Measurements from ENCODE around the gene SOCS2.
A peak's percentile ranks its signal among the peaks of the same experiment; 100 is the strongest.
"Not testable (repeated sequence)": the region's sequence is repeated elsewhere in the genome, so short reads cannot be mapped to it uniquely, and the experiment has no call there.

Gene SOCS2

DNA sequence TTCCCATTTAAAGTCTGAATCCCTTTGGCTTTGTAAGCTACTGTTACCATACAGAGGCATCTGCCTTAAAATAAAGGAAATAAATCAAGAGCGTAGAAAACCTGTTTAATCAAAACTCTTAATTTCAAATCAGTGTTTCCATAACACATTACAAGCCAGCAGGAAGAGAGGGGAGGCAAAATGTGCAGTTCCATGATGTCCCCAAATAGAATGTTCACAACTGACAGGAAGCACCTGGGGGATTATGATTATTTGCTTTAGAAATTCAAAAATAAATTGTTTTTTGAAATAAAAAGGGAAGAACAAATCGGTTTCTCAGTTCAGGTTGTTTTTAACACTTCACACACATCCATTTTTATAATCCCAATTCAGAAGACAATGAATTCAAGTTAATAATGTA lies 21.4 kb downstream of the SOCS2 start:
- no peak for DNase-seq (ENCODE audit: low spot score)

DNA sequence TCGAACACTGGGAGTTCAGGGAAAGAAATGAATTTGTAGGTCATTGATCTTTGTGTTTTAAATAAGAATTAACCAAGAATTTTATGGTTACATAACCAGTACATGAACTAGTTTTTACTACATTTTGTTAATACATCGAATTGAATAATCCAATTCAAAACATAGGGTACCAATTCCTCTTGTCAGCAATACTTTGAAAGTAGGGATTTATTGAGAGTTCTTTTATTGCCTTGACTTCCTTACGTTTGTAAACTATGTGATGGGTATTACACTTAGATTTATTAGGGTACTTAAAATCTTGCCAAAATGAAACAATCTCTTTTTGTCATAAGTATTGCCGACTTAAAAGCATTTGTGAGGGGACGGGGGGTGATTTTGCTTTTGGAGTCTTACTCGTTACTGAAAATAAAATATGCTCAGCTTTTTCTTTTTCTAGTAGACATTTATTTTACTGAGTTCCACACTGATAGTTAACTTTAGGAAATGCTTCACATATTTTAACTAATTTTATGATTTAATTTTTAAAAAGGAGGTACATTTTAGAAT lies 22.4 kb downstream of the SOCS2 start:
- DNase-seq (ENCODE audit: low spot score), result no peak

DNA sequence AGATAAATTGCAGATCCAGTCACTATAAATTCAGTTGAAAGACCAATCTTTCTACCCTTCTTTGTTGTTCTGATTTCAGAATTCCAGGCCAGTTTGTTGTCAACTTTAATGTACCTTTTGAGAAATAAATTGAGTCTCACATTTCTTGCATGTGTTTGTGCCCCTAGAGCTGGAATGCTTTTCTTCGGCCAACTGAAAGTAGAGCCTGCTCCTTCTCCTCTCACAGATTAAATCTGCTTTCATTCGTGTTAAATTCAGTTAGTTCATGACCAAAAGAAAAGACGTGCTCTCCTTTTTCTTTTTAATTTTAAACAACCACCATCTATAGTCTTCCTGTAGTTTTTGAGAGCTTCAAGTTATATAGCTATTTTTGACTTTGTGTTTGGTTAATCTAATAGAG lies 22.9 kb downstream of the SOCS2 start:
- DNase-seq (ENCODE audit: low spot score), result no peak

DNA sequence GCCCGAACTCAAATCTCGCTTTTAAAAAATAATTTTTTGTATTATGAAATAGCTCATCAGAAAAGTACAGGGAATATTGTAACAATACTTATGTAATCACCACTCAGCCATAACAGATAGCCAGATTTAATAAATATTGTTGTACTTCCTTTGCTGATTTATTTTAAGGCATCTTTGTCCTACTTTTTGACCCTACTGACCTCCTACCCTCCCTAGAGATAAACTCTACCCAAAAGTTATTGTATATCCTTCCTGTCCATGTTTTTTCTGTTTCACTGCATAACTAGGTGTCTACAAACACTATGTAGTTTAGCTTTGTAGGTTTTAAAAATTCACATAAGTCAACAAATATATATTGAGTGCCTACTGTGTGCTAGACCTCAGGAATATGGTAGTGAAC lies 25.1 kb downstream of the SOCS2 start:
- no peak for DNase-seq (ENCODE audit: low spot score)

DNA sequence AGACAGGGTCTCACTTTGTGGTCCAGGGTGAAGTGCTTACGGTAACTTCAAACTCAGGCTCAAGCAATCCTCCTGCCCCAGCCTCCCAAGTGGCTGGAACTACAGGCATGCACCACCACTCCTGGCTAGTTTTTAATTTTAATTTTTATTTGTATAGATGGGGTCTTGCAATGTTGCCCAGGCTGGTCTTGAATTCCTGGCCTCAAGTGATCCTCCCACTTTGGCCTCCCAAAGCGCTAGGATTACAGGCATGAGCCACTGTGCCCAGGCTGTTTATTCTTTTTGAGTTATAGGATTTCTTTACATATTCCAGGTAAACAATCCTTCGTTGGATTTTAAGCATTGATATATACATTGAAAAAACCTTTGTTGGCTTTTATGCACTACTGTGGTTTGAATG lies 26.7 kb downstream of the SOCS2 start:
- no peak for DNase-seq (ENCODE audit: low spot score)

DNA sequence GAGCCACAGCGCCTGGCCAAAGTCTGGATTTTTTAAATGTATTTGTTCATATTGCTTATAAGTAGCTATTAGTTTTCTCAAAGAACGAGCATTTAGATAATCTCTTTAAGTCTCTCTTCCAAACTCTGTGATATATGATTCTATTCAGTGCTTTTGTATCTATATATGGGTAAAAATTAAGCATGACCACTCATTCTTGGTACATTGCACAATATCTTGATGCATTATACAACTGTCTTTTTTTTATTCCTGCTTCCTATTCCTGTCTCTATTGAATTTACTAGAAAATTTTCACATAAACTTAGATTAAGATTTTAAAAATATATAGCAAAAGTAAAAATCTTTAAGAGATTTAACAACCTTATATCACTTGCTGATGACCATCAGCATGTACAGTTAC lies 29.1 kb downstream of the SOCS2 start:
- no peak for DNase-seq (ENCODE audit: low spot score)

DNA sequence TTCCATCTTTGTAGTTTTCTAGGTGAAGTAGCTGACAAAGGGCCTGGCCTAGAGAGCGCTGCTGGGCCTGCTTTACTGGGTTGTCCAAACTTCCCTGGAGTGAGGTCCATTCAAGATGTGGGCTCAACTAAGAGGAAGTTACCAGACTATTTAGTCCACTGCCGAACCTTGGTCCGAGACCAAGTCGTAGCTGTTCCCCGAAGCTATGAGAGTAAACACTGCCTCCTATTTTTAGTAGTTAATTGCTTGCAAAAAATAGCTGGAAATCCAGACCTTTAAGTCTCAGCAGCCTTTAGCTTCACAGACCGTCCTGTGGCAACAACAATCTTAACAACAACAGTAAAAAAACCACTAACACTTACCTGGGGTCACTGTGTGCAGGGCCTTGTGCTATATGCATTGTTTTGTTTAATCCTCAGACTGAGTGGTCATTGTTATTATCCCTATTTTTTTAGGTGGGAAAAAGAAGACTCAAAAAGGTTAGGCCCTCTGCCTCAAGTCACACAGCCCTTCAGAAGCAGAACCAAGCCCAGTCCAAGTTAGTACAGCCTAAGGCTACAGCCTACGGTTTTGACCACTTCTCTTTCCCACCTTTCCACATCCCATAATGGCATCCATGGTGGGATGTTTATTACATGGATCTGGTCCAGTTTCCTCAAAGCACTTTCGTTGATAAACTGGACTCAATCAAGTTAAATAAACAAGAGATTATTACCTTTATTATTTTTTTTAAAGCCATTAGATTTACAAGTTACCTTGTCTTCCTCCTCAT lies 30.6 kb downstream of the SOCS2 start:
- DNase-seq (ENCODE audit: low spot score), result no peak

DNA sequence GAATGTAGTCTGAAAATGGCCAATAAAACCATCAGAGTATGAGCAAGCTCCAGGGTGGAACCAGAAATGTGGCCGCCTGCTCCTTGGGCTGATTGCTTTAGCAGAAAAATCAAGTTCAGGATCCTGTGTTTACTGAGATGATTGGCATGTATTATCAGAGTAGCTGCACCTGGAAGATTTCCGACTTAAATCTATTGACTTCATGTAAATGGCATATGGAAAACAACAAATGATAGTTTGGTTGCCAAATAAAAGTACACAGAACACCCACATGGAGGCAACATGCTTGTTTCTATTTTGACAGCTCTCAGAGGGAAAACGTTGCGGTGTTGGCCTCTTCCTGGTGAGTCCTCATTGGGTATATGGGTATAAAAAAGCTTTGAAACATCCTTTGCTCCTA lies 31.3 kb downstream of the SOCS2 start:
- DNase-seq (ENCODE audit: low spot score), result no peak

DNA sequence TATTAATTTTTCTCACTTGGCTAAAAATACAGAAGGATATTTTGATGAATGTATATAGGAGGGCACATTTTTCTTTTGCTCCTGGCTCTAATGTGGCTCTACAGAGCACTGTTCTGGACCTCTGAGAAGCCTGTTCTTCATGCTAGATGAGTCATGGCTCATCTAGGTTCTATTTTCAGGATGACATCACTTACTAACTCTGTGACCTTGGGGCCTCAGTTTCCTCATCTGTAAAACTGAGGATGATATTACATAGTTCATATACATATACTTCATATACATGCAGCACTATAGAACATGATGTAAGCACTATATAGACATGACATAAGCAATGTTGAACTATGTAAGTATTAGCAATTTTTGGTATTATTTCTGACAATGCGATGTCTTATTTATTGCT lies 35.8 kb downstream of the SOCS2 start:
- no peak for DNase-seq (ENCODE audit: low spot score)

DNA sequence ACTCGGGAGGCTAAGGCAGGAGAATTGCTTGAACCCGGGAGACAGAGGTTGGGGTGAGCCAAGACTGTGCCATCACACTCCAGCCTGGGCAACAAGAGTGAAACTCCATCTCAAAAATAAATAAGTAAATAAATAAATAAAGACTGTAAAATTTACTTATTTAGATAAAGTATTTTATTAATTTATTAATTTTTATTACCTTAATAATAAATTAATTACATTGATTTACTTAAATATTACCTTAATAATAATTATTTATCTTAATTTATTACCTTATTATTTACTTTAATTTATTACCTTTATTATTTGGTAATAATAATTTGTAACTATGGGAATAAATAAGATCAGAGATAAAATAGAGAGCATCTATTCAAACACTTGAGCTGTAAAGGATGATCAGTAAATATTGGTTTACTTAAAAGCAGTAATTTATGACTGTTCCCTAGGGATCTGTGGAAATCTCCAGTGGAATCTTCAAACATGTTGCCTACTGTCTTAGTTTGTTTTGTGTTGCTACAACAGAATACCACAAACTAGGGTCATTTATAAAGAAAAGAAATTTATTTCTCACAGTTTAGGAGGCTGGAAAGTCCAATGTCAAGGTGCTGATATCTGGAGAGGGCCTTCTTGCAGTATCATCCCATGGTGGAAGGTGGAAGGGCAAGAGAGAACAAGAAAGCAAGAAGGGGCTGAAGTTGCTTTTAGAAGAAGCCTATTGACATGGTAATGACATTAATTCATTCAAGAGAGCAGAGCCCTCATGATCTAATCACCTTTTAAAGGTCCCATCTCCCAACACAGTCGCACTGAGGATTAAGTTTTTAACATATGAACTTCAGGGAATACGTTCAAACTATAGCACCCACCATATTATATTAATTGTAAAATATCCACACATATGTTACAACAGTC lies 37.1 kb downstream of the SOCS2 start:
- no peak for DNase-seq (ENCODE audit: low spot score)

DNA sequence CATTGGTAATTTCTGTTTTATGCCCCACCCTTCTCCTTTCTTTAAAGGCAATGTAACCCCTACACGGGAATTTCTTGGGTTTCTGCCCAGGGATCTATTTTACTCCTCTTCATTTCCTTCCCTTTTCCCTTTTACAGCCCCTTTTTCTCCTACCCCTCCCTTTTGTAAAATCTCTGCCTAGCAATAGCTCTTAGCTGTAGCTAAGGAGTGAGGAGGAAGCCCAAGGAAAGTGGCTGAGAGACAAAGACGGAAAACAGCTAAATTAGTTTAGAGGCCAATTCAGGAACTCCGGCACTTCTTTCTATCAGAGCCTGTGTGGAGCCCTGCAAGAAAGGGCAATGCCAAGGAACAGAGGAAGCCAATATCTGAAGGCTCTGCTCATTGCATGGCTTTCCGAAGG lies 40.3 kb downstream of the SOCS2 start:
- DNase-seq (ENCODE audit: low spot score), result no peak

DNA sequence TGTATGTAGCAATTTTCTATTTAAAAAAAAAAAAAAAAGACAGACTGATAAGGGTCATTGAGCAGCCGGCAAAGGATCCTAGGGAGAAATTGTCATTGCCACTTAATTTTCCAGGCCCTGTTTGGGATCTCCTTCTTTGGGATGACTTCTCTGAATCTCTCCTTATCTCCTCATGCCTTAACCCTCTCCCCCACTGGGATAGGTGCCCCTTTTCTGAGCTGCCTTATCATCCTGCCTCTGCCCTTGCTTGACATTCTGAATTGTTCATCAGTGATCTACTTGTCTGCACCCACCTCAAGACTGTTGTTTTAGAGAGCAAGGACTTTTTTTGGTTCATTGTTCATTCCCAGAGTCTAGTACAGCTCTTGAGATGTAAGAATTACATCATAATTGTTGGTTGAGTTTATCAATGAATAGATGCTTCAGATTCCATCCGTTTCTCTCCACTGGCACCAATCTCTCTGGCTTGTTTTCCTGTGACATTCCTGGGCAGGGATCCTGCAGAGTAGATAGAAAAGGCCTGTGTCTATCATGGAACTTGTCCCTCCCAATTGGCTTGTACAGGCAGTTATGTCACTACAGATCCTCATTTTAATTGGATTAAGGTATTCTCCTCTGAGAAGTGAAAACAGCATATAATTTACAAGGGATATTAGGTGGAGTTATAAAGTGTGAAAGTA lies 42.6 kb downstream of the SOCS2 start:
- no peak for DNase-seq (ENCODE audit: low spot score)

DNA sequence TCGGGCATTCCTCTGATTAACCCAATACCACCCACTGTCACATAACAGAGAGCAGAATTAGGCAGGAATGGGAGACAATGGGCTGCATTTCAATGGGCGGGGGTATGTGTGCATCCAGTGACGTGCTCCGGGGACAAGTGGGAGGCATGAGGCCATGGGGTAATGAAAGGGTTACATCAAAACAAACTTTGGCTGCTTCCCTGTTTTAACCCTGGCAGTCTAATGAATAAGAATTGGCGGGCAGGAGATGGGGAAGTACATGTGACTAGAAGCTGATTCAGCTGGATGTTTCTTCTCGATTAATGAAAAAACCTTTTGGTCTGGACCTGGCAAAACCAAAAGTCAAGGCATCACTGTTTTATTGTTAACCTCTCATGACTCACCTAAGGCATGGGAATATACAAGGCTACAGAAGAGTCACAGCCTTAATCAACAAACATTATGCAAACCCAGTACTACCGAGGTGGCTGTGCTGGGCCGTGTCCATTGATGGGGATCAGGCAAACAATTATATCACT lies 44.2 kb downstream of the SOCS2 start:
- DNase-seq (ENCODE audit: low spot score), result no peak

DNA sequence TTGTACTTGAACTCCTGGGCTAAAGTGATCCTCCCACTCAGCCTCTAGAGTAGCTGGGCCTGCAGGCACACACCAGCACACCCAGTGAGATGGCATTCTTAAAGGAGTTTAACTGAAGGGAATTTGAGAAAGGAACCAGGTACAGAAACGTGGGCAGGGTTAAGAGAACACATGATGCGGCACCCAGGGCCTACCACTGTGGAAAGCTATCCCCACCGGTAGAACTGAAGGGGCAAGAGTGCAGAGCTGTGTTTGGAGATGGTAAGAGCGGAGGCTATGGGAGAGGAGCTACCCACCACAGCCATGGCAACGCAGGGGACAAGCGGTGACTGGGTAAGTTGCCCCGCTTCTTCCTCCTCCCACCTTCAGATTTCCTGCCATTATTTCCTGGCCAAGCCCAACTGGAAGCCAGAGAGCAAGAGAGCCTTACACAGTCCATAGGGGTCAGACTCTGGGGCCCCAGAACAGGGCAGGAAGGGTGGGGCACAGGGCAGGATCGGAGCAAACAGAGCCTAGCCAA lies 46.5 kb downstream of the SOCS2 start:
- DNase-seq (ENCODE audit: low spot score), result no peak

DNA sequence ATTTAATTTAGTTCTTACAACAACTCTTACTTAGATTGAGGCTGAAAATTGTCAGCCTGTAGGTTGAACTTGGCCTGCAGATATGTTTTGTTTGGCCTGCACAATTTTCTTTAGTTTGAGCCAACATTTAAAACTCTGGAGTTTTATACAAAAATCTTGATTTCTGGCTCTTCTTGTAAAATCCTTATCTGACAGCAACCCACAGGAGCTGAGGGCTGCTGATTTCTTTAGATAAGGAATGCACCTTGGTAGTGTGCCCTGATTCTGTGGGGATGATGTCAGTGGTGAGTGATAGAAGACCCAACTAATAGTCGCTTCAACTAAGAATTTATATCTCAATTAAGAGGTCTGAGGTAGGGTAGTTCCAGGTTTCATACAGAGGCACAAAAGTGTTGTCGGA lies 49.5 kb downstream of the SOCS2 start:
- DNase-seq (ENCODE audit: low spot score), result no peak

DNA sequence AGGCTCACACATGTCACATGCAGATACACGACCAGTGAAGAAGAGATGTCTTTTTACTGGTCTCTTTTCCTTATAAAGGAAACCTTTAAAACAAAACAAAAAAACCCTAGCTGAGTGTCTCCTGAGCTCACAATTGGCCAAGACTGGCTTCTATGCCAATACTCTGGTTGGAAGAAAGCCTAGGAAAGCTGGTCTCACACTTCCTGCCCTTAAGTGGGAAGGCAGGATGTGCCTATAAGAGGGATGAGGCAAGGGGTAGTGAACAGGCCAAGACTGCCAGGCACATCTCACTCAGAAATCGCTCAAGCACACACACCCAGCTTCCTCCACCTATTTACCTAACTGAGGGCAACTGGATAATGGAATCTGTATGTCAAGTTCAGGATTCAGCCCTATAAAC lies 50.0 kb downstream of the SOCS2 start:
- DNase-seq (ENCODE audit: low spot score), result no peak

DNA sequence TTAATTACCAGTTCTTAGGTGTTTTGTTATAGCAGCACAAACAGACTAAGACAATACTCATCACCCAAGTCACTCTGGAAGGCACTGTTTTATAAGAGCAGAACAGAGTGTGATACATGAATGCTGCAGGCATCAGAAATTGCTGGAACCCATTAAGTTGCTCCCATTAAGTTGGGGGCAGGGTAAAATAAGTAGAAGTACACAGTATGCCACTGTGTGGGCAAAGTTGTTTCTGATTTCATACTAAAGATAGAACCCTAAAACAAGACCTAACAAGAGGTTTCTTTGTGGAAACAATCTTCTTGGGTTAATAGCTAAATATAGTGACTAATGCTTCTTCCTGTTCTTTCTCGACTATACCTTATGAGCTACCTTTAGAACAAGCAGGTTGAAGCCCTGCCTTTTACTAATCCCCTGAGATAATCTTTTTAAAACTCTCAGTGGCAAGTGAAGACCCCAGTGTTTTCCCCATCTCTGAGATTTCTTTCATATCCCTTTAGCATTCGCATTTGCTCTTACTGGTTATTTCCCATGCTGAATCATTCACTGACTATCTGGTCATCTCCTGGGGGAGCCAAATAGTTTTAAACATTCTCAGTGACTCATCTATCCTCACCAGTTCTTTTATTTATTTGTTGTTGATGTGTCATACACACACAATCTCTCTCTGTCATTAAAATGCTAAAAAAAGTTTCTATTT lies 52.3 kb downstream of the SOCS2 start:
- DNase-seq (ENCODE audit: low spot score), result peak; percentile 85

DNA sequence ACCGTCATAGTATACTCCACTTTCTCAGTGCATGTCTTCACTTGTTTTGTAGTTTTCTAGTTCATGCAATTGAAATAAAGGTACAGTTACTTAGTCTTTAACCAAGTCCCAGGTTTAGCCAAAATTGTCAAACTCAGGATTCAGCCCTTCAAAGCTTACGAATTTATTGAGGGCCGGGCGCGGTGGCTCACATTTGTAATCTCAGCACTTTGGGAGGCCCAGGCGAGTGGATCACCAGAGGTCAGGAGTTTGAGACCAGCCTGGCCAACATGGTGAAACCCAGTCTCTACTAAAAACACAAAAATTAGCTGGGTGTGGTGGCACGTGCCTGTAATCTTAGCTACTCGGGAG lies 52.8 kb downstream of the SOCS2 start:
- not testable (repeated sequence) for DNase-seq (ENCODE audit: low spot score)

DNA sequence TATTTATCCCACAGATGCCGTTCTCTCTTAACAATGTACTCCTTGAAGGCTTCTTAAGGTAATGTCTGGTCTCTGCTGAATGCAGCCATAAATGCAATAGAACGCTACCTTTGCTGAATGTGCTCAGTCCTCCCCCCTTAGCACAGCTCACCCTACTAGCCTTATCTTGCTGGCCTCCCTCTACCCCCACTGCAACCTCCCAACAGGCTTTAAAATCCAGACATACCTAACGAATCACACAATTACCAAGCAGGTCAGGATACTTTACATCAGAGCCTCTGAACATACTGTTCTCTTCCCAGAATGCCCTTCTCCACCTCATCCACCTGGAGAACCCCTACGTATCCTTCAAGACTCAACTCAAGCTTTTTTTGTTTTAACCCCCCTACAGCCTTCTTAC lies 53.7 kb downstream of the SOCS2 start:
- no peak for DNase-seq (ENCODE audit: low spot score)
